HFFc6 (cell line): Measurements from ENCODE around the gene CLIC3. TPM values are rescaled to one million over a fixed set of nuclear protein-coding genes. Genes with fewer than 3 reads are reported as not detected.
"Not testable (repeated sequence)": the region's sequence is repeated elsewhere in the genome, so short reads cannot be mapped to it uniquely, and the experiment has no call there.

Source experiments
- DNase-seq: peaks from one replicate; pipeline ENCODE4 v3.0.0-alpha.2; 2018
- H3K27ac Mint-ChIP-seq: 2 replicates; pipeline ENCODE4 v1.8.0; 2020; ENCODE audit warnings: mild to moderate bottlenecking, mixed read lengths
- H3K27me3 Mint-ChIP-seq: 2 replicates; pipeline ENCODE4 v1.8.0; 2021; ENCODE audit warnings: mild to moderate bottlenecking, moderate library complexity, mixed read lengths; ENCODE audit not compliant: insufficient read depth
- H3K36me3 Mint-ChIP-seq: 2 replicates; pipeline ENCODE4 v1.8.0; 2021; ENCODE audit warnings: low read depth, mixed read lengths
- H3K4me1 Mint-ChIP-seq: 2 replicates; pipeline ENCODE4 v1.8.0; 2020; ENCODE audit warnings: low read depth, mixed read lengths
- H3K4me3 Mint-ChIP-seq: 2 replicates; pipeline ENCODE4 v1.8.0; 2020; ENCODE audit warnings: mild to moderate bottlenecking, moderate library complexity, mixed read lengths
- H3K9me3 Mint-ChIP-seq: 2 replicates; pipeline ENCODE4 v1.8.0; 2020; ENCODE audit warnings: mild to moderate bottlenecking, mixed read lengths
- total RNA-seq, 6 experiments: library from RNA; stranded (reverse); fragmentation: NEBNext Ultra II Directional; extraction: Animal tissue kit (Norgen Biotek cat#: 25700); gene quantifications; 2 replicates in 1 of 6; 3 replicates in 5 of 6; pipeline ENCODE4 v1.2.3, GENCODE V29; 2021
- TF ChIP-seq, protein P1 (sequence below): fragments of 200-600 bp; sonication (generic); IDR thresholded peaks from 2 replicates; pipeline ENCODE4 v1.5.0; 2021; ENCODE audit warnings: antibody characterized with exemption, mild to moderate bottlenecking

The CLIC3 gene
- total RNA-seq, 6 experiments from 2014 or later, result 2.7 to 14.6 (median 4.0) TPM

DNA sequence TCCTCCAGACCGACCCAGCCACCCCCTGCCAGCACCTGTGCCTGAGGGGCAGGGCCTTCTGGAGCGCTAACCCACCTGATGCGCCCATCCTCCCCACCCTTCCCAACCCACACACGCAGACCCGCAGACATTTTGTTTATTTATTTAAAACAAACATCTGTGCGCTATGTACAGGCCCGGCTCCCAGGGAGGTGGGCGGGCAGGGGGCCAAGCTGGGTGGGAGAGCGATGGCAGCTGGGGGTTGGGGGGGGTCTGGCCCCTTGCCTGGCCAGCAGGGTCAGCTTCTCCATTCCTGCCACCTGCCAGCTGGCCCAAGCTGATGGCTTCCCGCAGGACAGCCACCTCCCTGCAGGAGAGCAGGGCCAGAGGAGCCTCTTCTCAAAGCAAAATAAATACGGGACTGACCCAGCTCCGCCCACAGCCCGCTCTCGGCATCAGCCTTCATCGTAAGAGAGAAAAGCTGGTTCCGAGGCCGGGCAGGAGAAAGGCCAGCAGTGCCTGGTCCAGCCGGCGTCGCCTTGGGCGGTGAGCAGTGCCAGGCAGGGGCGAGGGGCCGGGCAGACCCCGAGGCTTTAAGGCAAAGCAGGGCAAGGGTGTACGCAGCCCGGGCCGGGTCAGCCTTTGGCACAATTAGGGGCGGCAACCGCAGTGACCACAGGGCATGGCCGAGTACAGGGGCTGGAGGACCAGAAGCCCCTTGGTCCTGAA lies 10.9 kb upstream of the CLIC3 start:
- H3K27me3 Mint-ChIP-seq, result no peaks in the 10 kb centered on the region
- no peaks in the 10 kb centered on the region for H3K4me1 Mint-ChIP-seq

DNA sequence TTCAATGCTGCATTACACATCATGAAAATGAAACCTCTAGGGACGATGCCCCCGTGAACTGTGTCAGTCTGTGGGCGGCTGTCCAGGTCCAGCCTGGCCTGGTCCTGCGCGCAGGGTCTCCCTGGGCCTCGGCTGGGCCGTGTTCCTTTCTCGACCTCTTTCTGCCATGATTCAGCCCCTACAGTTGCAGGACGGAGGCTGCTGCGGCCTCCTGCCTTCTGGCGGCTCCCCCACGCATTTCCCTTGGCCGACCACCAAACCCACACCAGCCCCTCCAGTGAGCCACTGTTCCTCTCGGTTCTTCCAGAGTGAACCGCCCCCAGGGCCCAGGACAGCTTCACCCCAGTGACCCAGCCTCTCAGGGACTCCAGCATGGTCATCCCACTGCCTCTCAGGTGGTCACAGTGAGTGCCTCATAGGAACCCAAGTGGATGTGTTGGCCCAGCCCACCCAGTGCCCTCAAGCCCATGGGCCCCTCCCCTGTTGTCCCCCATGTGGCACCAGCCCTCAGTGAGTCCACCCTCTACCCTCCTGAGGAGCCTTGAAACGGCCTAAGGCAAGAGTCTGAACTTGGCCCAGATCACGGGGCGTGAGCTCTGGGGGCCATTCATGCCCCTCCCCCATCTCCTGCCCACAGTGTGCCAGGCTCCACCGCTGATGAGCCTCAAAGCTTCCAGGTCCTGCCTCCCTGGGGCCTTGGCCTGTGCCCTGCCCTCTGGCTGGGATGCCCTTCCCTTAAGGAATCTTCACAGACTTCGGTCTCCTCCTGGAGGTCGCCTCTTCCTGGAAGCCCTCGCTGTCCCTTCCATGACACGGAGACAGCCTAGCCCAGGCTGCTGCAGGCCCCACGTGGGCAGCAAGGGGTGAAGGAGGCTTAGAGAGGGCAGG lies 10.0 kb upstream of the CLIC3 start:
- no peaks in the 10 kb centered on the region for H3K4me1 Mint-ChIP-seq
- peaks cover 1% of the 10 kb centered on the region; the same call in 1 of the 2 replicates for H3K36me3 Mint-ChIP-seq
- H3K9me3 Mint-ChIP-seq, result no peaks in the 10 kb centered on the region; the same call in 1 of the 2 replicates
- no peak overlapping the region for H3K27ac Mint-ChIP-seq
- TF ChIP-seq, protein P1, sequence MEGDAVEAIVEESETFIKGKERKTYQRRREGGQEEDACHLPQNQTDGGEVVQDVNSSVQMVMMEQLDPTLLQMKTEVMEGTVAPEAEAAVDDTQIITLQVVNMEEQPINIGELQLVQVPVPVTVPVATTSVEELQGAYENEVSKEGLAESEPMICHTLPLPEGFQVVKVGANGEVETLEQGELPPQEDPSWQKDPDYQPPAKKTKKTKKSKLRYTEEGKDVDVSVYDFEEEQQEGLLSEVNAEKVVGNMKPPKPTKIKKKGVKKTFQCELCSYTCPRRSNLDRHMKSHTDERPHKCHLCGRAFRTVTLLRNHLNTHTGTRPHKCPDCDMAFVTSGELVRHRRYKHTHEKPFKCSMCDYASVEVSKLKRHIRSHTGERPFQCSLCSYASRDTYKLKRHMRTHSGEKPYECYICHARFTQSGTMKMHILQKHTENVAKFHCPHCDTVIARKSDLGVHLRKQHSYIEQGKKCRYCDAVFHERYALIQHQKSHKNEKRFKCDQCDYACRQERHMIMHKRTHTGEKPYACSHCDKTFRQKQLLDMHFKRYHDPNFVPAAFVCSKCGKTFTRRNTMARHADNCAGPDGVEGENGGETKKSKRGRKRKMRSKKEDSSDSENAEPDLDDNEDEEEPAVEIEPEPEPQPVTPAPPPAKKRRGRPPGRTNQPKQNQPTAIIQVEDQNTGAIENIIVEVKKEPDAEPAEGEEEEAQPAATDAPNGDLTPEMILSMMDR, result no peak
- no peaks in the 10 kb centered on the region for H3K27me3 Mint-ChIP-seq
- no peak for DNase-seq
- H3K4me3 Mint-ChIP-seq, result no peak overlapping the region

More for the DNA sequence above, 10.9 kb upstream of the CLIC3 start:
- TF ChIP-seq, protein P1, result no peak
- no peak overlapping the region for H3K4me3 Mint-ChIP-seq
- peaks cover 7% of the 10 kb centered on the region; the same call in 1 of the 2 replicates for H3K36me3 Mint-ChIP-seq
- no peaks in the 10 kb centered on the region; the same call in 1 of the 2 replicates for H3K9me3 Mint-ChIP-seq
- no peak for DNase-seq
- H3K27ac Mint-ChIP-seq, result no peak overlapping the region

DNA sequence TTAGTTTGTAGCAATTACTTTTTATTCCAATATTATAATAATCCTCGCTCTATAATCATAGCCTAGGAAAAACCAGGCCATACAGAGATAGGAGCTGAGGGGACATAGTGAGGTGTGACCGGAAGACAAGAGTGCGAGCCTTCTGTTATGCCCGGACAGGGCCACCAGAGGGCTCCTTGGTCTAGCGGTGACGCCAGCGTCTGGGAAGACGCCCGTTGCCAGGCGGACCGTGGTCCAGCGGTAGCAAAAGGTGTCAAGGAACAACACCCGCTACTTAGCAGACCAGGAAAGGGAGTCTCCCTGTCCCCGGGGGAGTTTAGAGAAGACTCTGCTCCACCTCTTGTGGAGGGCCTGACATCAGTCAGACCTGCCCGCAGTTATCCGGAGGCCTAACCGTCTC lies 7.9 kb upstream of the CLIC3 start:
- H3K4me1 Mint-ChIP-seq, result peaks cover 11% of the 10 kb centered on the region

DNA sequence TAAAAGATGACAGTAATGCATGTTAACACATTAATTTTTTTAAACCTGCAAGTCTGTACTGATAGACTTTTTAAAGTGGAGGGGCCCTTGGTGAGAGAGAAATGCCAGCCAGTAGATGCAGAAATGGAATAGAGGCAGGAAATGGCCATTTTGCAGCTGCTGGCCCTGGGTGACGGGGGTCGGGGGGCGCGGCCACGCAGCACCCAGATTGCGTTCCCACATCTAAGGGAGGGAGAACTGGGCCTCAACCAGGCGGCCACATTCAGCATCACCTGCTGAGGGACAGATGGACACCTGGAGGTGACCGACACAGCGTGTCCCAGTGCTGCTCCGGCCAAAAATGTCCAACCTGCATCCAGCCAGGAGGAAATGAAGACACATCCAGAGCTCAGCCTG lies 6.3 kb upstream of the CLIC3 start:
- Mint-ChIP-seq H3K27me3 (no peaks in the 10 kb centered on the region), H3K9me3 (no peaks in the 10 kb centered on the region; the same call in 1 of the 2 replicates), H3K36me3 (no peaks in the 10 kb centered on the region), H3K4me3 (no peak overlapping the region), H3K27ac (no peak overlapping the region), H3K4me1 (peaks cover 20% of the 10 kb centered on the region)
- TF ChIP-seq, protein P1, result no peak
- no peak for DNase-seq

More for the DNA sequence above, 7.9 kb upstream of the CLIC3 start:
- TF ChIP-seq, protein P1, result peak; percentile 70
- H3K9me3 Mint-ChIP-seq, H3K36me3 Mint-ChIP-seq, H3K27ac Mint-ChIP-seq, H3K4me3 Mint-ChIP-seq, DNase-seq, H3K27me3 Mint-ChIP-seq: not testable (repeated sequence)

DNA sequence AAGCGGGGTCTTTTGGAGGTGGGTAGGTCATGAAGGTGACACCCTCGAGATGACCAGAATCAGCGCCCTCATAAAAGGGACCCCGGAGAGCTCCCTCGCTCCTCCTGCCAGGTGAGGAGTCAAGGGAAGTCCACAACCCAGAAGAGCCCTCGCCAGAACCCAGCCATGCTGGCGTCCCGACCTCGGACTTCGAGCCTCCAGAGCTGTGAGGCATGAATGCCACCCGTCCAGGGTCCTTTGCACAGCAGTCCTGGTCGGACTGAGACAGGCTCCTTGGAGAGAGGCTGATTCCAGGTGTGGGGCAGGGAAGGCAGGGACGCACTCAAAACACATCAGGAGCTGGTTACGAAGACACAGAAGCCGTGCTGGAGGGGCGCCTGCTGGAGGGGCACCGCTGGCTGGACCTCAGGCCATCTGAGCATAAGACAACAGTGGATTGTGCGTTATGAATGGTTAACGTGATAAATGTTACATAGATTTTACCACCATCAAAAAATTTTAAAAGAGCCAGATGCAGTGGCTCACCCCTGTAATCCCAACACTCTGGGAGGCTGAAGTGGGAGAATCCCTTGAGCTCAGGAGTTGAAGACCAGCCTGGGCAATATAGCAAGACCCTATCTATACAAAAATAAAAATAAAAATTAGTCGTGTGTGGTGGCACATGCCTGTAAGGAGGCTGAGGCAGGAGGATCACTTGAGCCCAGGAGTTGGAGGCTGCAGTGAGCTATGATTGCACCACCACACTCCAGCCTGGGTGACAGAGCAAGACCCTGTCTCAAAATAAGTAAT lies 5.7 kb upstream of the CLIC3 start:
- Mint-ChIP-seq H3K9me3 (no peaks in the 10 kb centered on the region; the same call in 1 of the 2 replicates), H3K36me3 (no peaks in the 10 kb centered on the region), H3K4me3 (no peak overlapping the region), H3K27ac (no peak overlapping the region), H3K4me1 (peaks cover 23% of the 10 kb centered on the region), H3K27me3 (no peaks in the 10 kb centered on the region)
- TF ChIP-seq, protein P1, result no peak
- DNase-seq, result no peak
